ENCODE data around the gene PCDH10. TPM values are rescaled to one million over a fixed set of nuclear protein-coding genes. Genes with fewer than 3 reads are reported as not detected.

Gene PCDH10
- total and polyA plus RNA-seq, 4 donors = 21.6 to 80.9 (median 56.9) TPM

GRCh38 chr4:133147921-133148689 lies 989 bp upstream of the PCDH10 start:
- Histone ChIP-seq H3K36me3 (ENCODE audit: control insufficient read depth, insufficient read depth, low read length) (peaks cover 7% of the 10 kb centered on the region), H3K9me3 (ENCODE audit: control insufficient read depth, insufficient read depth, low read length) (no peaks in the 10 kb centered on the region), H3K27ac (ENCODE audit: low read depth, low read length) (peak overlapping the region; percentile 76), H3K27me3 (ENCODE audit: control insufficient read depth, insufficient read depth, low read length) (peaks cover 10% of the 10 kb centered on the region), H3K4me1 (ENCODE audit: control insufficient read depth, insufficient read depth, low read length) (peaks cover 36% of the 10 kb centered on the region), H3K4me3 (ENCODE audit: low read depth, low read length) (peak overlapping the region; percentile 83)
- WGBS (ENCODE audit: insufficient coverage) = under 1% methylated on average over 44 of the region's 54 CpGs
- DNase-seq (ENCODE audit: low read depth in 4 of 6, low spot score in 6 of 6) = peak in 5 of 6 donors; percentile 57 to 88 (median 72)

GRCh38 chr4:133149364-133149695 lies 236 bp downstream of the PCDH10 start:
- Histone ChIP-seq H3K4me3 (ENCODE audit: low read depth, low read length) (peak overlapping the region; percentile 83), H3K36me3 (ENCODE audit: control insufficient read depth, insufficient read depth, low read length) (peaks cover 7% of the 10 kb centered on the region), H3K27ac (ENCODE audit: low read depth, low read length) (peak overlapping the region; percentile 87), H3K9me3 (ENCODE audit: control insufficient read depth, insufficient read depth, low read length) (no peaks in the 10 kb centered on the region), H3K4me1 (ENCODE audit: control insufficient read depth, insufficient read depth, low read length) (peaks cover 36% of the 10 kb centered on the region), H3K27me3 (ENCODE audit: control insufficient read depth, insufficient read depth, low read length) (peaks cover 10% of the 10 kb centered on the region)
- DNase-seq (ENCODE audit: low read depth in 4 of 6, low spot score in 6 of 6) = no peak
- WGBS (ENCODE audit: insufficient coverage) = 2% methylated on average over 7 of the region's 8 CpGs

- Histone ChIP-seq H3K36me3 (ENCODE audit: control insufficient read depth, insufficient read depth, low read length) (peaks cover 7% of the 10 kb centered on the region), H3K27ac (ENCODE audit: low read depth, low read length) (peak overlapping the region; percentile 87), H3K27me3 (ENCODE audit: control insufficient read depth, insufficient read depth, low read length) (peaks cover 10% of the 10 kb centered on the region), H3K4me3 (ENCODE audit: low read depth, low read length) (peak overlapping the region; percentile 83), H3K9me3 (ENCODE audit: control insufficient read depth, insufficient read depth, low read length) (no peaks in the 10 kb centered on the region), H3K4me1 (ENCODE audit: control insufficient read depth, insufficient read depth, low read length) (peaks cover 36% of the 10 kb centered on the region)
- 0% methylated on average over 16 of the region's 17 CpGs for WGBS (ENCODE audit: insufficient coverage)
- peak in 3 of 6 donors; percentile 20 to 70 (median 61) for DNase-seq (ENCODE audit: low read depth in 4 of 6, low spot score in 6 of 6)
Observed at GRCh38 chr4:133149932-133150471, 908 bp downstream of the PCDH10 start.

GRCh38 chr4:133150486-133151340 lies 1.6 kb downstream of the PCDH10 start:
- peak in 4 of 6 donors; percentile 38 to 80 (median 66) for DNase-seq (ENCODE audit: low read depth in 4 of 6, low spot score in 6 of 6)
- peak overlapping the region; percentile 87 for H3K27ac ChIP-seq (ENCODE audit: low read depth, low read length)

GRCh38 chr4:133151341-133151690 lies 2.2 kb downstream of the PCDH10 start:
- 0% methylated on average over 31 of the region's 31 CpGs for WGBS (ENCODE audit: insufficient coverage)
- H3K4me1 ChIP-seq (ENCODE audit: control insufficient read depth, insufficient read depth, low read length) = peaks cover 41% of the 10 kb centered on the region

More at GRCh38 chr4:133150486-133151340, 1.6 kb downstream of the PCDH10 start:
- Histone ChIP-seq H3K9me3 (ENCODE audit: control insufficient read depth, insufficient read depth, low read length) (no peaks in the 10 kb centered on the region), H3K36me3 (ENCODE audit: control insufficient read depth, insufficient read depth, low read length) (peaks cover 7% of the 10 kb centered on the region), H3K4me1 (ENCODE audit: control insufficient read depth, insufficient read depth, low read length) (peaks cover 36% of the 10 kb centered on the region), H3K27me3 (ENCODE audit: control insufficient read depth, insufficient read depth, low read length) (peaks cover 10% of the 10 kb centered on the region), H3K4me3 (ENCODE audit: low read depth, low read length) (peak overlapping the region; percentile 83)
- under 1% methylated on average over 53 of the region's 63 CpGs for WGBS (ENCODE audit: insufficient coverage)

GRCh38 chr4:133151691-133152329 lies 2.7 kb downstream of the PCDH10 start:
- WGBS (ENCODE audit: insufficient coverage) = under 1% methylated on average over 62 of the region's 62 CpGs
- Histone ChIP-seq H3K4me1 (ENCODE audit: control insufficient read depth, insufficient read depth, low read length) (peaks cover 38% of the 10 kb centered on the region), H3K36me3 (ENCODE audit: control insufficient read depth, insufficient read depth, low read length) (peaks cover 7% of the 10 kb centered on the region), H3K9me3 (ENCODE audit: control insufficient read depth, insufficient read depth, low read length) (no peaks in the 10 kb centered on the region), H3K4me3 (ENCODE audit: low read depth, low read length) (peak overlapping the region; percentile 83), H3K27ac (ENCODE audit: low read depth, low read length) (peak overlapping the region; percentile 87), H3K27me3 (ENCODE audit: control insufficient read depth, insufficient read depth, low read length) (peaks cover 10% of the 10 kb centered on the region)
- peak in 3 of 6 donors; percentile 61 to 89 (median 84) for DNase-seq (ENCODE audit: low read depth in 4 of 6, low spot score in 6 of 6)

More at GRCh38 chr4:133151341-133151690, 2.2 kb downstream of the PCDH10 start:
- H3K9me3 ChIP-seq (ENCODE audit: control insufficient read depth, insufficient read depth, low read length) = no peaks in the 10 kb centered on the region
- peak overlapping the region; percentile 83 for H3K4me3 ChIP-seq (ENCODE audit: low read depth, low read length)
- peak in 5 of 6 donors; percentile 52 to 91 (median 59) for DNase-seq (ENCODE audit: low read depth in 4 of 6, low spot score in 6 of 6)
- peaks cover 7% of the 10 kb centered on the region for H3K36me3 ChIP-seq (ENCODE audit: control insufficient read depth, insufficient read depth, low read length)
- peak overlapping the region; percentile 87 for H3K27ac ChIP-seq (ENCODE audit: low read depth, low read length)
- peaks cover 10% of the 10 kb centered on the region for H3K27me3 ChIP-seq (ENCODE audit: control insufficient read depth, insufficient read depth, low read length)

GRCh38 chr4:133152330-133152821 lies 3.3 kb downstream of the PCDH10 start:
- Histone ChIP-seq H3K27ac (ENCODE audit: low read depth, low read length) (peak overlapping the region; percentile 87), H3K36me3 (ENCODE audit: control insufficient read depth, insufficient read depth, low read length) (peaks cover 7% of the 10 kb centered on the region), H3K9me3 (ENCODE audit: control insufficient read depth, insufficient read depth, low read length) (no peaks in the 10 kb centered on the region), H3K4me1 (ENCODE audit: control insufficient read depth, insufficient read depth, low read length) (peaks cover 38% of the 10 kb centered on the region), H3K27me3 (ENCODE audit: control insufficient read depth, insufficient read depth, low read length) (peaks cover 10% of the 10 kb centered on the region), H3K4me3 (ENCODE audit: low read depth, low read length) (peak overlapping the region; percentile 83)
- 0% methylated on average over 21 of the region's 26 CpGs for WGBS (ENCODE audit: insufficient coverage)
- peak in 2 of 6 donors; percentile 22 to 56 for DNase-seq (ENCODE audit: low read depth in 4 of 6, low spot score in 6 of 6)

GRCh38 chr4:133152831-133153481 lies 3.9 kb downstream of the PCDH10 start:
- peak in 5 of 6 donors; percentile 51 to 82 (median 79) for DNase-seq (ENCODE audit: low read depth in 4 of 6, low spot score in 6 of 6)
- peak overlapping the region; percentile 83 for H3K4me3 ChIP-seq (ENCODE audit: low read depth, low read length)

More at GRCh38 chr4:133152831-133153481, 3.9 kb downstream of the PCDH10 start:
- Histone ChIP-seq H3K36me3 (ENCODE audit: control insufficient read depth, insufficient read depth, low read length) (peaks cover 7% of the 10 kb centered on the region), H3K4me1 (ENCODE audit: control insufficient read depth, insufficient read depth, low read length) (peaks cover 35% of the 10 kb centered on the region), H3K27ac (ENCODE audit: low read depth, low read length) (peak overlapping the region; percentile 87), H3K27me3 (ENCODE audit: control insufficient read depth, insufficient read depth, low read length) (peaks cover 10% of the 10 kb centered on the region), H3K9me3 (ENCODE audit: control insufficient read depth, insufficient read depth, low read length) (no peaks in the 10 kb centered on the region)
- no CpG with 5 or more reads among the region's 20 CpGs for WGBS (ENCODE audit: insufficient coverage)
